Measurements from ENCODE around the gene ESRRG.
"Not testable (repeated sequence)": the region's sequence is repeated elsewhere in the genome, so short reads cannot be mapped to it uniquely, and the experiment has no call there.

ESRRG gene

DNA sequence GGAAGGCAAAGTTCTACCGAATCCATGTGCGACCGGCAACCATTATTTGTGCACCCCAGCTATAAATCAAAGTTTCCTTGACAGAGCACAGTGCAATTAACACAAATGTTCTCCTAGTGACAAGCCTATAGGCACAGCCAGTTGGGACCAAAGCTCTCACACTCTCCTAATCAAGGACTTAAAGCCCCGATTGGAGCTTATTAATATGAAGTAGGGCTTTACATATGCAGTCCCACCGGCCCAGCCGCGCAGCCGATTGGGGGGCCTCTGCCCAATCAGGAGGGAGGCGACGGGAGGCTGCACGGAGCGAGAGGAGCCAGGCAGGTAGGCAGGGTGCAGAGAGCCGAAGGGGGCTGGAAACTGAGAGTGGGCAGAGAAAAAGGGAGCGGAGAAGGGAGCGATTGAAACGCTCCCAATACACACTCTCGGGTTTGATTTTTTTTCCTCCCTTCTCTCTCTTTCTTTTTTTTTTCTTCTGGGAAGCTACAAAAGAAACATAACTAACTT is at the start of gene ESRRG:
TSS of gene ESRRG (minus strand) at position 156 of the 507 bp plus-strand sequence. CDS start at position 26, 130 bp downstream.
- peak; percentile 97 for DNase-seq

- DNase-seq: no peak
These were observed 48.7 kb upstream of the ESRRG start for GRCh38 chr1:216771922-216772321.

- no peak for DNase-seq
These were observed 43.6 kb upstream of the ESRRG start for GRCh38 chr1:216766633-216767327.

GRCh38 chr1:216765346-216766300 is 42.4 kb upstream of the ESRRG start:
- no peak for DNase-seq

DNA sequence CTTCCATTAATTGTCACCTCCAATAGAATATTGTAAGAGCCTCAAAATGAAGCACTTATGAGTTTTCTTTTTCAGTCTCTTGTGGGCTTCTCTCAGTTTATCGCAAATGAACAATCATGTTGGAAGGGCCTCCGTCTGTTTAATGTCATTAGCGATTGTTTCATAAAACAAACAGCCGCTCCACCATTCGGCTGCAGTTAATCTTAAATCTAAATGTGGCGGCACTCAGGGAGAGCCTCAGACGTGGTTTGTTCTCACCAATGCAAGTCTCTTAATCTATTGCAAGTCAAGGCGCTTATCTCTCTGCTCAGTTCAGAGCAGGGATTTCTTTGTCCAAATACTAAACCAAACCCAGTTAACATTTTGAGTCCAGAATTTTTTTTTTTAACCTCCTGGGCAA is 34.9 kb upstream of the ESRRG start:
- no peak for DNase-seq

DNA sequence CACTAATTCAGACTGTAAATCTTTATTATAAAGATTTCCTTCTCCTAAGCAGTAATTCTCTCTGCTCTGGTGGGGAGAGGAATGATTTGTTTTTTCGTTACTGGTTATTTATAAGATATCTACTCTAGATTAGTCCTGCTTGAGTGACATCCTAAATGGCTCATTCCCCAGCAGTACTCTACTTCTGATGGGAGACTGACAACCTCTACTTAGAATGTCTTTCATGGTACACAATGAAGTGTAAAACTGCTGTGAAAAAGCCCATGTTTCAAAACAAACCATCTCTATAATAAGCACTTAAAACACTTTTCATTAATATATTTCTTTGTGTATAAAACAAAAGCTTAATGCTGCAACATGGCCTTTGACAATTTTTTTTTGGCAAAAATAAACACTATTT is 33.9 kb upstream of the ESRRG start:
- DNase-seq: no peak

- no peak for DNase-seq
These were observed 27.7 kb upstream of the ESRRG start for GRCh38 chr1:216750961-216751360.

DNA sequence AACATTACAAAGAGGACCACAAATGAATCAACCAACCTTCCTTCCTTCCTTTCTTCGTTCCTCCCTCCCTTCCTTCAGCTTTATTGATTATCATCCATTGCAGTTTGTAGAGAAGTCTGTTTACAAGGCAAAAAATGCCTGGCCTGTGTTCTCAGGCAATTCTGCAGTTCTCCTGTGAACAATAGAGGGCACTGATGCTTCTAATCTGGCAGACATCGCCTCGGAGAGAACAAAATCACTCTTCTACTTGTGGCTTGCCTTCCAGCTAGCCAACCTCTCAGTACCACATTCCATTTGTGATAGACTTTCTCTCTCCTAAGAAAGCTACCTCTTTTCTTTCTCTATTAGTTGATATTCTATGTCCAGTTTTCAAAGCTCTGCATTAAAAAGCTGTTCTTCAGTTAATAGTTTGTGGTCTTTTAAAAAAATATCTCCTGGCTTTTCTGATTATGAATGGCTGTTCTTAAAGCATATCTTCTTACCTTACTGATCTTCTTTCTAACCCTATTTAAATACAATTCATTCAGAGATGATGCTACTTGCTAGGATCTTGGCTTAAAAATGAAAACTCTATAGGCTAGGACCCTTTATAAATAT is 26.9 kb upstream of the ESRRG start:
- DNase-seq: peak; percentile 82

DNA sequence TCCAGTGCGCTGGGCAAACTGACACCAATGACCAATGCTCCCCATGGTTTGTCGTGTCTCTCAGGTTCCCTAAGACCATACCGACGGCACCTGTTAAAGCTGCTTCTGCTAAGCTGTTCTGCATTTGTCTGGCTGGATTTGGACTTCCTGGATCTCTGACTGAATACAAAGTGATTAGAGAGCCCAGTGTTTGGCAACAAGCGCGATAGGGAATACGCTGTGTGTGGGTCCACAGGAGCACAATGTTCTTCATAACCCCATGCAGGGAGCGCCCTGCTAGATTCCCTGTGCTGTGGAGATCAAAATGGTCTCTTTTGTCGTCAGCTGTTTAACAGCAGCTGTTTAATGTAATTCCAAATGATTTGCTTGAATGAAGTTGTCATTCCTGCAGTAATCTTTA is 26.0 kb upstream of the ESRRG start:
- DNase-seq: no peak

DNA sequence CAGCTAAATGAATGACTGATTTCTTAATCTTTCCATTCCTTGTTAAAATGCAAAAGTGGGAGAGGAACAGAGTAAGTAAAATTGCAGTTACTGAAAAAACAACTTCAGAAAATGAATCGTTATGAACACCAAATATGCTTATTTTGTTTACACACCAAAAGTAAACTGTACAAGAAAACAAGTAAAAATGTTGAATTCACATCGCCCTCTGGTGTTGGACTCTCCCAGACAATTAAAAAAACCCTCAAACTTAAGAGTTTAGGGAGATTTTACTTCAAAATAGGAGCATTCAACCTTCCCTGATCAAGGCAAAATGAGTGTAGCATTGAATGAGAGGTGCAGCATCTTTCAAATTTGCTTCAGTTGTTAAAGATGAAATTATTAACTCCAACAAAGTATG is 19.4 kb upstream of the ESRRG start:
- peak; percentile 37 for DNase-seq

DNA sequence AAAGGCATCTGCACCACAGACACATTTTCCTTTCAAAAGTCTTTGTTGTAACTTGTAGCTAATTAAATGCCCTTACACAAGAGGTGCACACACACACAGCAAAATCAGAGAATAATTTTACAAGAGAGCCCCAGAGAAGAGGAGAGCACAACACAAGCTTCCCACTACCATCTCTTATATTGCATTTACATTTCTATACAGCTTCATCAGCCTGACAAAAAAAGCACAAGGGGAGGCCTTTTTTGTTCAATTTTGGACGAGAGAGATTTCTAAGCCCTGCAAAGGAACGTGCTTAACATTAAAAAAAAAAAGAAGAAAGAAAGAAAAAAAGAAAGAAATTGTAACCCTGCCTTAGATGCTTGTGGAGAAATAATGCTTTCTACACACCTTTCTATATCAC is 17.1 kb upstream of the ESRRG start:
- no peak for DNase-seq

- no peak for DNase-seq
These were observed 16.6 kb upstream of the ESRRG start for GRCh38 chr1:216739793-216740192.

DNA sequence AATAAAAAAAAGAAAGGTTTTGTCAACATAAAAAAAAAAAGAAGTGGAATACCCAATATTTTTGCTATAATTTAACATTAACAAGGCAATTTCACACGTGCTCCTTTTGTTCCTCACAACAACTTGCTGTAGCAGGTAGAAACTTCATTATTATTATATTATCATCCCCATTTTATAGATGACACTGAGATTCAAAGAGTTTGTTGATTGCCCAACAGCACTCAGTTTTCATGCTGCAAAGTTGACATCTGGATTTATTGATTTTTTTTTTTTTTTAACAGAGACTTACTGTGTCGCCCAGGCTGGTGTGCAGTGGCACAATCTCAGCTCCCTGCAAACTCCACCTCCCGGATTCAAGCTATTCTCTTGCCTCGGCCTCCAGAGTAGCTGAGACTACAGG is 8.9 kb upstream of the ESRRG start:
- no peak for DNase-seq

DNA sequence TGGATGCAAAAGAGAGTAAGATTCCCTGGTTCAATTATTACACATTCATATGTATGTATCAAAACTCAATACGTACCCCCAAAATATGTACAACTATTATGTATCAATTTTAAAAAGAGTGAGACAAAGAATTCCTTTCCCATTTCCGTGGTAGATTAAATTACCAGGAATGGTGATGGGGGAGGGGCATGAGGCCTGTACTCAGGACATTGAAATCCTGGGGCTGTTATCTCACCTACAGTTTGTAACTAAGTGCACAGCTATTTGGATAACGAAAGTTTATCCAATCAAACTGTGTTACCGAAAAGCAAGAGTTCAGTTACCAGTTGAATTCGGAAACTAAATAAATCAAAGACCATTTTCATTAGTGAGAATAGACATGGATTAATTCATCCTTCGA is 8.3 kb upstream of the ESRRG start:
- no peak for DNase-seq

DNA sequence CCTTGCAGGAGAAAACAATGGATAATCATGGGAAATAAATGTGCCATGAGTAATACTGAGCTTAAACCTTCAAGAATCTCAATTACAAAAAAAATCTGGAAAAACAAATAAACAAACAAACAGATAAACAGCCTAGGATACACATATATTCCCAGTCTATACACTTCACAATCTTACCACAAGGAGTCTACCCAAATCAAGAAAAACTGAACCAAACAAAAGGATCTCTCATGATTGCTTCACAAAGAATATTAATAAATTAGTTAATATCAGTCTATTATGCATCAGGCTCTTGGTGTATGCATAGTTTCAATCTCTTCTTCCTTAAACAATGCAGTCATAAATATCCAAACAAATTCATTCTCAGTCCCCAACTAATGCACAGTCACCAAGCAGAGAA is 3.2 kb upstream of the ESRRG start:
- DNase-seq: no peak

- DNase-seq: peak; percentile 83
These were observed 408 bp downstream of the ESRRG start for GRCh38 chr1:216722821-216723220.

DNA sequence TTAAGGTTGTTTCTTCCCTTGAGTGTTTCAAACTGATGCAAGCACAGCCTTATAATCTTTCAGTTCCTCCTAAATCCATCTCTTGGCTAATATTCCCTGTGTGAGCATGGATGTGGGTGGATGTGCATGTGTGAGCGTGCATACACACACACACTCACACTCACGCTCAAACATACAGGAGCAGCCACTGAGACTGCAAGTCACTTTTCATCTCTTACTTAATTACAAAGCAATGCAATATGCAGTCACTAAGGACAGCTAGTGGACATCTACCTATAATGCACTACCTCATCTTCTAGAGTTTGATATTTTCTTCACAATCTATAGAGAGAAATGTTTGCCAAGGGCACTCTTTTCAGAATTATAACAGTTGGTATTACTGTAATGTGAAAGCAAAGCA is 1.4 kb downstream of the ESRRG start:
- peak; percentile 70 for DNase-seq

DNA sequence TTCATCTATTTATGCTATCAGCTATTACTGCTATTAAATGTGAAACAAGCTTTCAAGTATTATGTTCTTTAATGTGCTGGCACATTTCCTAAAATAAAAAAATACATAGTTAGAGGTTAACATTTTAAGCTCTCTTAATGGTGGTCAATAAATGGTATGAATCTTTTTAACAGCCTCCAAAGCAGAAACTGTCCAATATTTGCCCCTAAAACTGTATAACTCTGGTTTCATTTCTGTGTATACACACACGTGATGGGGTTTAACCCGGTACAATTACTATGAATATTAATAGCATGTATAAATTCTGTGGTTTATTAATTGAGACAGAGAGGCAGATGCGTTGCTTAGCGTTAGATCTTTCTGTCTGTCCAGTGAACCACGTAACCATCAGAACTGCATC is 2.2 kb downstream of the ESRRG start:
- DNase-seq: peak; percentile 39

DNA sequence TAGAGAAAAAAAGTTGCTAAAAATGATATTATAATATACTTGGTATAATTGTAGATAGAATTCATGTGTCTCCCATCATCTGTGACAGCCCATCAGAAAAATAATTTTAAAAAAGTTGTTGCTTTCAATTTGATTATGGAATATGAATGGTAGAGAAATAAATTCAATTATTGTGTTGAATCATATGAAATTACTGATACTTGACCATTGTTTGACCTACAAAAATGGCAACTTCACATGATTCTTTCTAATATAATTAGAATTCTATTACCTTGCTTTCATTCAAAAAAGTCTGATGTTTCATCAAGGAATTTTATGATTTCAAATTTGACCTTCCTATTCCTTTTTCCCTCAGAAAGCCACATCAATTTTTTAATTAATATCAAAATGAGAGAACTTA is 11.5 kb downstream of the ESRRG start:
- DNase-seq: no peak

GRCh38 chr1:216710598-216711333 is 12.5 kb downstream of the ESRRG start:
- no peak for DNase-seq

- DNase-seq: peak; percentile 34
These were observed 13.2 kb downstream of the ESRRG start for GRCh38 chr1:216710055-216710454.

GRCh38 chr1:216705676-216706075 is 17.6 kb downstream of the ESRRG start:
- peak; percentile 98 for DNase-seq

DNA sequence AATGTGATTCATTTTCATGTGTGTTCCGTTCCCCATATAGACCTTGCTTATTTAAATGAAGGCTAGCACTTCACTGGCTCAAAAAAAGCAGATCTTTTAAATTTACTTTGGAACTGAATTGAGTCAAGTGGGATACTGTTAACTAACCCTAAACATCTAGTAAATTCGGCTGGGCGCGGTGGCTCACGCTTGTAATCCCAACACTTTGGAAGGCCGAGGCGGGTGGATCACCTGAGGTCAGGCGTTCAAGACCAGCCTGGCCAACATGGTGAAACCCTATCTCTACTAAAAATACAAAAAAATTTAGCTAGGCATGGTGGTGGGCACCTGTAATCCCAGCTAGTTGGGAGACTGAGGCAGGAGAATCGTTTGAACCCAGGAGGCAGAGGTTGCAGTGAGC is 19.2 kb downstream of the ESRRG start:
- not testable (repeated sequence) for DNase-seq
